Measurements from ENCODE around the gene LHFPL6. TPM values are rescaled to one million over a fixed set of nuclear protein-coding genes. Genes with fewer than 3 reads are reported as not detected.

The LHFPL6 gene
- total RNA-seq, 4 donors from 2014 or later: 3.7 to 40.4 (median 8.0) TPM

GRCh38 chr13:39494633-39495032, 108.4 kb downstream of the LHFPL6 start:
- no peak overlapping the region for H3K4me3 ChIP-seq
- no peak overlapping the region for H3K27ac ChIP-seq
- TF ChIP-seq CTCF (IDR thresholded peaks at IDR 0.05) (no peak), POLR2A (IDR thresholded peaks at IDR 0.05) (no peak)
- no peaks in the 10 kb centered on the region for H3K9me3 ChIP-seq
- no peaks in the 10 kb centered on the region for H3K4me1 ChIP-seq
- intact Hi-C loops (cut with DNase I): no loop called here
- WGBS, 2 donors: 60 to 80% methylated on average over 3 of the region's 3 CpGs
- H3K27me3 ChIP-seq: no peaks in the 10 kb centered on the region
- DNase-seq: no peak
- H3K36me3 ChIP-seq: no peaks in the 10 kb centered on the region

- no peak for TF ChIP-seq CTCF (IDR thresholded peaks at IDR 0.05)
- no peak for TF ChIP-seq POLR2A (IDR thresholded peaks at IDR 0.05)
- no peaks in the 10 kb centered on the region for H3K36me3 ChIP-seq
- no peaks in the 10 kb centered on the region for H3K27me3 ChIP-seq
- 58 to 65% methylated on average over 3 of the region's 3 CpGs for WGBS, 2 donors
- H3K27ac ChIP-seq: no peak overlapping the region
- intact Hi-C loops (cut with DNase I): no loop called here
- no peaks in the 10 kb centered on the region for H3K9me3 ChIP-seq
- H3K4me1 ChIP-seq: no peaks in the 10 kb centered on the region
- DNase-seq: no peak
- H3K4me3 ChIP-seq: no peak overlapping the region
Observed at GRCh38 chr13:39494006-39494405, 109.0 kb downstream of the LHFPL6 start.

GRCh38 chr13:39490136-39490535, 112.9 kb downstream of the LHFPL6 start:
- TF ChIP-seq POLR2A (IDR thresholded peaks at IDR 0.05): no peak
- no peak for TF ChIP-seq CTCF (IDR thresholded peaks at IDR 0.05)
- H3K27ac ChIP-seq: no peak overlapping the region
- intact Hi-C loops (cut with DNase I): no loop called here
- H3K27me3 ChIP-seq: no peaks in the 10 kb centered on the region
- H3K9me3 ChIP-seq: no peaks in the 10 kb centered on the region
- H3K4me3 ChIP-seq: no peak overlapping the region
- no peak for DNase-seq
- no peaks in the 10 kb centered on the region for H3K4me1 ChIP-seq
- WGBS, 2 donors: 64 to 78% methylated on average over 6 of the region's 6 CpGs
- no peaks in the 10 kb centered on the region for H3K36me3 ChIP-seq

- DNase-seq: no peak
- no peaks in the 10 kb centered on the region for H3K36me3 ChIP-seq
- TF ChIP-seq CTCF (IDR thresholded peaks at IDR 0.05) (no peak), POLR2A (IDR thresholded peaks at IDR 0.05) (no peak)
Observed at GRCh38 chr13:39486758-39487157, 116.2 kb downstream of the LHFPL6 start.

GRCh38 chr13:39485314-39485700, 117.7 kb downstream of the LHFPL6 start:
- H3K4me3 ChIP-seq: no peak overlapping the region
- H3K9me3 ChIP-seq: no peaks in the 10 kb centered on the region
- H3K27ac ChIP-seq: no peak overlapping the region
- H3K36me3 ChIP-seq: no peaks in the 10 kb centered on the region
- intact Hi-C loops (cut with DNase I): no loop called here
- no peak for TF ChIP-seq CTCF (IDR thresholded peaks at IDR 0.05)
- TF ChIP-seq POLR2A (IDR thresholded peaks at IDR 0.05): no peak
- H3K4me1 ChIP-seq: no peaks in the 10 kb centered on the region
- no peaks in the 10 kb centered on the region for H3K27me3 ChIP-seq
- DNase-seq: no peak

More at GRCh38 chr13:39486758-39487157, 116.2 kb downstream of the LHFPL6 start:
- intact Hi-C loops (cut with DNase I): no loop called here
- H3K27me3 ChIP-seq: no peaks in the 10 kb centered on the region
- no peak overlapping the region for H3K27ac ChIP-seq
- no peaks in the 10 kb centered on the region for H3K9me3 ChIP-seq
- no peak overlapping the region for H3K4me3 ChIP-seq
- H3K4me1 ChIP-seq: no peaks in the 10 kb centered on the region

Measured in esophagus squamous epithelium (tissue), 5 donors.